Suprapubic skin (tissue), 3 donors: ENCODE results near the gene G6PC1.

Experiments
- CTCF ChIP-seq, 2 donors: fragments of 200-600 bp in 1 of 2; fragments of 450-650 bp in 1 of 2; sonication (generic) in 1 of 2; IDR thresholded peaks; one replicate each; pipeline ENCODE4 v1.5.1; 2016 to 2019; ENCODE audit warnings: antibody characterized with exemption in 2 of 2, mild to moderate bottlenecking in 1 of 2, moderate library complexity in 1 of 2
- EP300 ChIP-seq: sonication (generic); formaldehyde crosslinking; IDR thresholded peaks from one replicate; pipeline ENCODE4 v1.6.1; 2017; ENCODE audit warnings: antibody characterized with exemption

DNA sequence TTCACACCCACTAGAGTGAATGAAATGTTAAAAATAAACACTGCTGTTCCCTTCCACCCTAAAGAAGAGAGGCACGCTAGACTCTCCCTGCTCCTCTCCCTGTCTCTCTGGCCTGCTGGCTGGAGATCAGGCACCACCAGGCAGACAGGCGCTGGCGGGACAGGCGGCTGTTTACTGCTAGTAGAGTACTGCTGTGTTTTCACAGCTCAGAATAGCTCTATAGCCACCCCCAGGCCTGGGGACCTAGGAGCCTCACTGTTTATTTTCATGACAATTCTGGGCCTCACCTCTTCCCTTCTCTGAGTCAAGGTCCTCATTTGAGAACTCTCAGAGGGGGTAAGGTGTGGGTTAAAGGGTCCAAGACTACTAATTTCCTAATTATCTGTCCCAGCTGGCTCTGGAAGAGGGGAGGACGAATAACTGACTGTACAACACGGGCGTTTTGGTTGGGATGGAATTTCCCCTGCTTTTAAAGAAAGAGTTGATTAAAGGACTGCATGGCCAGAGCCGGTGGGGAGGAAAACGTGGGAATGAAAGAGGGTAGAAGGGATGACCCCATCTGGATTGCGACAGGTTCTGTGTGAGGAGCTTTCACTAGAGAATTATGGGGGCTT, 9.0 kb upstream of the G6PC1 start:
- TF ChIP-seq CTCF (IDR thresholded peaks at IDR 0.05) (no peak), EP300 (no peak)
